Stimulated activated memory B cell treated with anti-CD40 and anti-IgM and Interleukin-4, amounts not matched to agents 10 μg/mL and 1 μg/mL and 100 μg/mL, for 72 hours (primary cell): ENCODE data around the gene WNT3.
"Not testable (repeated sequence)": the region's sequence is repeated elsewhere in the genome, so short reads cannot be mapped to it uniquely, and the experiment has no call there.

Experiments used
- ATAC-seq: fragments of 150-1000 bp; cut with Tn5 transposase; 2 replicates; pipeline ENCODE4 v1.10.0; 2021
- H3K27ac Mint-ChIP-seq: one replicate; pipeline ENCODE4 v1.8.0; 2022; ENCODE audit warnings: mild to moderate bottlenecking, mixed read lengths
- H3K27me3 Mint-ChIP-seq: one replicate; pipeline ENCODE4 v1.8.0; 2022; ENCODE audit warnings: mixed read lengths
- H3K36me3 Mint-ChIP-seq: one replicate; pipeline ENCODE4 v1.8.0; 2022; ENCODE audit warnings: mixed read lengths
- H3K4me1 Mint-ChIP-seq: one replicate; pipeline ENCODE4 v1.8.0; 2022; ENCODE audit warnings: mixed read lengths
- H3K4me3 Mint-ChIP-seq: one replicate; pipeline ENCODE4 v1.8.0; 2022; ENCODE audit warnings: mild to moderate bottlenecking, moderate library complexity, mixed read lengths
- H3K9me3 Mint-ChIP-seq: one replicate; pipeline ENCODE4 v1.8.0; 2022; ENCODE audit warnings: mixed read lengths

Gene WNT3

GRCh38 chr17:46772475-46773220, 45.8 kb downstream of the WNT3 start:
- H3K4me3 Mint-ChIP-seq, result peak overlapping the region; percentile 74
- H3K9me3 Mint-ChIP-seq, result no peaks in the 10 kb centered on the region
- ATAC-seq, result no peak
- H3K27ac Mint-ChIP-seq, result no peak overlapping the region
- H3K4me1 Mint-ChIP-seq, result peaks cover 30% of the 10 kb centered on the region
- H3K36me3 Mint-ChIP-seq, result no peaks in the 10 kb centered on the region
- H3K27me3 Mint-ChIP-seq, result peaks cover 14% of the 10 kb centered on the region

- peak; percentile 38 for ATAC-seq
- Mint-ChIP-seq H3K27ac (no peak overlapping the region), H3K36me3 (no peaks in the 10 kb centered on the region), H3K27me3 (peaks cover 7% of the 10 kb centered on the region), H3K4me3 (peak overlapping the region; percentile 74), H3K9me3 (no peaks in the 10 kb centered on the region), H3K4me1 (peaks cover 26% of the 10 kb centered on the region)
Measured at GRCh38 chr17:46771561-46772474, 46.7 kb downstream of the WNT3 start.

GRCh38 chr17:46770818-46771560, 47.5 kb downstream of the WNT3 start:
- Mint-ChIP-seq H3K27ac (no peak overlapping the region), H3K27me3 (no peaks in the 10 kb centered on the region), H3K4me1 (peaks cover 23% of the 10 kb centered on the region), H3K9me3 (no peaks in the 10 kb centered on the region), H3K4me3 (peak overlapping the region; percentile 61), H3K36me3 (no peaks in the 10 kb centered on the region)
- peak; percentile 55 for ATAC-seq

- H3K36me3 Mint-ChIP-seq, result no peaks in the 10 kb centered on the region
- H3K27me3 Mint-ChIP-seq, result no peaks in the 10 kb centered on the region
- H3K4me3 Mint-ChIP-seq, result peak overlapping the region; percentile 61
- H3K9me3 Mint-ChIP-seq, result no peaks in the 10 kb centered on the region
- no peak for ATAC-seq
- no peak overlapping the region for H3K27ac Mint-ChIP-seq
- peaks cover 23% of the 10 kb centered on the region for H3K4me1 Mint-ChIP-seq
Measured at GRCh38 chr17:46770439-46770817, 48.1 kb downstream of the WNT3 start.

GRCh38 chr17:46769531-46770438, 48.7 kb downstream of the WNT3 start:
- no peak for ATAC-seq
- Mint-ChIP-seq H3K4me3 (peak overlapping the region; percentile 66), H3K27ac (no peak overlapping the region), H3K4me1 (peaks cover 23% of the 10 kb centered on the region), H3K27me3 (no peaks in the 10 kb centered on the region), H3K36me3 (no peaks in the 10 kb centered on the region), H3K9me3 (no peaks in the 10 kb centered on the region)

- H3K4me3 Mint-ChIP-seq, result peak overlapping the region; percentile 7
- not testable (repeated sequence) for H3K9me3 Mint-ChIP-seq, ATAC-seq, H3K27ac Mint-ChIP-seq, H3K36me3 Mint-ChIP-seq, H3K27me3 Mint-ChIP-seq
- H3K4me1 Mint-ChIP-seq, result peaks cover 23% of the 10 kb centered on the region
Measured at GRCh38 chr17:46768896-46769295, 49.6 kb downstream of the WNT3 start.

GRCh38 chr17:46768540-46768870, 50.0 kb downstream of the WNT3 start:
- no peak overlapping the region for H3K27ac Mint-ChIP-seq
- no peaks in the 10 kb centered on the region for H3K27me3 Mint-ChIP-seq
- ATAC-seq, result no peak
- H3K36me3 Mint-ChIP-seq, result no peaks in the 10 kb centered on the region
- H3K4me3 Mint-ChIP-seq, result no peak overlapping the region
- no peaks in the 10 kb centered on the region for H3K9me3 Mint-ChIP-seq
- H3K4me1 Mint-ChIP-seq, result peaks cover 23% of the 10 kb centered on the region

GRCh38 chr17:46766493-46767491, 51.7 kb downstream of the WNT3 start:
- H3K4me3 Mint-ChIP-seq, result no peak overlapping the region
- no peak overlapping the region for H3K27ac Mint-ChIP-seq

GRCh38 chr17:46765453-46765852, 53.0 kb downstream of the WNT3 start:
- H3K27me3 Mint-ChIP-seq, result no peaks in the 10 kb centered on the region
- no peak overlapping the region for H3K27ac Mint-ChIP-seq
- H3K4me1 Mint-ChIP-seq, result peaks cover 6% of the 10 kb centered on the region
- H3K36me3 Mint-ChIP-seq, result no peaks in the 10 kb centered on the region
- no peak overlapping the region for H3K4me3 Mint-ChIP-seq
- H3K9me3 Mint-ChIP-seq, result no peaks in the 10 kb centered on the region
- no peak for ATAC-seq

More at GRCh38 chr17:46766493-46767491, 51.7 kb downstream of the WNT3 start:
- no peaks in the 10 kb centered on the region for H3K9me3 Mint-ChIP-seq
- H3K27me3 Mint-ChIP-seq, result no peaks in the 10 kb centered on the region
- ATAC-seq, result no peak
- peaks cover 11% of the 10 kb centered on the region for H3K4me1 Mint-ChIP-seq
- H3K36me3 Mint-ChIP-seq, result no peaks in the 10 kb centered on the region

GRCh38 chr17:46764709-46765401, 53.6 kb downstream of the WNT3 start:
- Mint-ChIP-seq H3K9me3 (no peaks in the 10 kb centered on the region), H3K27me3 (no peaks in the 10 kb centered on the region), H3K4me1 (peaks cover under 1% of the 10 kb centered on the region), H3K36me3 (peaks cover under 1% of the 10 kb centered on the region), H3K4me3 (no peak overlapping the region), H3K27ac (no peak overlapping the region)
- no peak for ATAC-seq

GRCh38 chr17:46764000-46764708, 54.3 kb downstream of the WNT3 start:
- H3K27me3 Mint-ChIP-seq, result no peaks in the 10 kb centered on the region
- H3K4me1 Mint-ChIP-seq, result no peaks in the 10 kb centered on the region
- H3K27ac Mint-ChIP-seq, result no peak overlapping the region
- H3K36me3 Mint-ChIP-seq, result peaks cover 8% of the 10 kb centered on the region
- H3K9me3 Mint-ChIP-seq, result no peaks in the 10 kb centered on the region
- ATAC-seq, result no peak
- H3K4me3 Mint-ChIP-seq, result no peak overlapping the region

GRCh38 chr17:46763416-46763815, 55.1 kb downstream of the WNT3 start:
- ATAC-seq, result no peak
- peaks cover 11% of the 10 kb centered on the region for H3K36me3 Mint-ChIP-seq

GRCh38 chr17:46759141-46759540, 59.4 kb downstream of the WNT3 start:
- no peaks in the 10 kb centered on the region for H3K27me3 Mint-ChIP-seq
- no peaks in the 10 kb centered on the region for H3K9me3 Mint-ChIP-seq
- no peaks in the 10 kb centered on the region for H3K4me1 Mint-ChIP-seq
- no peak overlapping the region for H3K4me3 Mint-ChIP-seq
- H3K36me3 Mint-ChIP-seq, result peaks cover 42% of the 10 kb centered on the region
- no peak overlapping the region for H3K27ac Mint-ChIP-seq
- no peak for ATAC-seq

More at GRCh38 chr17:46763416-46763815, 55.1 kb downstream of the WNT3 start:
- Mint-ChIP-seq H3K27ac (no peak overlapping the region), H3K9me3 (no peaks in the 10 kb centered on the region), H3K4me1 (no peaks in the 10 kb centered on the region), H3K4me3 (no peak overlapping the region), H3K27me3 (no peaks in the 10 kb centered on the region)
